Upper lobe of left lung (tissue), 4 donors: ENCODE measurements around the gene TLX3.

Experiments
- CTCF ChIP-seq, 6 experiments: fragments of 450-650 bp in 4 of 6; fragments of 200-600 bp in 2 of 6; sonication (generic) in 2 of 6; IDR thresholded peaks; one replicate each; pipeline ENCODE4 v1.5.1; 2016 to 2019; ENCODE audit warnings: antibody characterized with exemption in 6 of 6
- POLR2A ChIP-seq, 4 donors: fragments of 450-650 bp; IDR thresholded peaks; one replicate each; pipeline ENCODE4 v1.5.1; 2016 to 2017; ENCODE audit warnings: antibody characterized with exemption in 4 of 4, mild to moderate bottlenecking in 2 of 4

GRCh38 chr5:171323007-171323406 is 14.0 kb downstream of the TLX3 start:
- TF ChIP-seq CTCF (IDR thresholded peaks at IDR 0.05): no peak
- no peak for TF ChIP-seq POLR2A (IDR thresholded peaks at IDR 0.05)
